ENCODE results near the gene MRTFA.
"Not testable (repeated sequence)": the region's sequence is repeated elsewhere in the genome, so short reads cannot be mapped to it uniquely, and the experiment has no call there.

The MRTFA gene

DNA sequence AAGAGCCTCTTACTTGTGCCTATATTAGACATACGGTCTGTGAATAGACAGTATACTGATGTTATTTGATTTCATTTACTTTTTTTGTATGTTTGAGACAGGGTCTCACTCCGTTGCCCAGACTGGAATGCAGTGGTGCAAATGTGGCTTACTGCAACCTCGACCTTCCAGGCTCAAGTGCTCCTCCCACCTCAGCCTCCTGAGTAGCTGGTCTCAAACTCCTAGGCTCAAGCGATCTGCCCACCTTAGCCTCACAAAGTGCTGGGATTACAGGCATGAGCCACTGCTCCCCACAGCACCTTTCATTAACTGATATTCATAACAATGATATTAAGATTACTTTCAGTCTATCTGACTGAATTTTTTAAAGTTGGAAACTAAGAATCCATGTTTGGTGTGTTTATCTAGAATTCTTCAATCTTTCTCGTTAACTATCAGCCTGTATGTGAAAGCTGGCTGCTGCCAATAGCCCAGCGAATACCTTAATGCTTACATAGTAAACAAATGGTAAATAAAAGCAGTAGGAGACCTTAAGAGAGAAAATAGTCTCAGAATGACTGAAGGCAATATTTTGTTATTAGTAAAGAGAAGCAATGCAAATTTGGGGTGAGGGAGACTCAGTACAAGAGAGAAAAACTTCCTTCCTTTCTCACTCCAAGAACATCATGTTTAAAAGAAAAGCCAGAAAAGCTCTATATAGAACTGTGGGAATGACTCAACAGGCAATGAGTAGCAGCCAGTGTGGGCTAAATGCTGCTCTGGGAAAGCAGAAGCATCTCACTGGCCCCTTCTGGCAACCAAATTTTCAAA lies 101.9 kb downstream of the MRTFA start:
- Histone ChIP-seq H3K27me3 (ENCODE audit: control insufficient read depth, insufficient read depth, low read length) (no peaks in the 10 kb centered on the region), H3K4me1 (ENCODE audit: control insufficient read depth, insufficient read depth, low read length) (peaks cover 3% of the 10 kb centered on the region), H3K9ac (ENCODE audit: low read length) (no peak overlapping the region), H3K36me3 (ENCODE audit: control insufficient read depth, insufficient read depth, low read length) (no peaks in the 10 kb centered on the region), H3K9me3 (ENCODE audit: control insufficient read depth, low read length) (no peaks in the 10 kb centered on the region), H3K4me3 (ENCODE audit: low read length) (no peak overlapping the region)

- Histone ChIP-seq H3K9ac (ENCODE audit: low read length) (no peak overlapping the region), H3K4me1 (ENCODE audit: control insufficient read depth, insufficient read depth, low read length) (peaks cover 3% of the 10 kb centered on the region)
Observed at GRCh38 chr22:40533712-40534378, 102.7 kb downstream of the MRTFA start.

GRCh38 chr22:40531951-40532900 lies 104.3 kb downstream of the MRTFA start:
- no peak overlapping the region for H3K9ac ChIP-seq (ENCODE audit: low read length)
- no peaks in the 10 kb centered on the region for H3K36me3 ChIP-seq (ENCODE audit: control insufficient read depth, insufficient read depth, low read length)
- peaks cover 3% of the 10 kb centered on the region for H3K4me1 ChIP-seq (ENCODE audit: control insufficient read depth, insufficient read depth, low read length)
- no peak overlapping the region for H3K4me3 ChIP-seq (ENCODE audit: low read length)
- H3K9me3 ChIP-seq (ENCODE audit: control insufficient read depth, low read length), result no peaks in the 10 kb centered on the region
- H3K27me3 ChIP-seq (ENCODE audit: control insufficient read depth, insufficient read depth, low read length), result no peaks in the 10 kb centered on the region

More at GRCh38 chr22:40533712-40534378, 102.7 kb downstream of the MRTFA start:
- H3K36me3 ChIP-seq (ENCODE audit: control insufficient read depth, insufficient read depth, low read length), result no peaks in the 10 kb centered on the region
- H3K27me3 ChIP-seq (ENCODE audit: control insufficient read depth, insufficient read depth, low read length), result no peaks in the 10 kb centered on the region
- H3K9me3 ChIP-seq (ENCODE audit: control insufficient read depth, low read length), result no peaks in the 10 kb centered on the region
- no peak overlapping the region for H3K4me3 ChIP-seq (ENCODE audit: low read length)

DNA sequence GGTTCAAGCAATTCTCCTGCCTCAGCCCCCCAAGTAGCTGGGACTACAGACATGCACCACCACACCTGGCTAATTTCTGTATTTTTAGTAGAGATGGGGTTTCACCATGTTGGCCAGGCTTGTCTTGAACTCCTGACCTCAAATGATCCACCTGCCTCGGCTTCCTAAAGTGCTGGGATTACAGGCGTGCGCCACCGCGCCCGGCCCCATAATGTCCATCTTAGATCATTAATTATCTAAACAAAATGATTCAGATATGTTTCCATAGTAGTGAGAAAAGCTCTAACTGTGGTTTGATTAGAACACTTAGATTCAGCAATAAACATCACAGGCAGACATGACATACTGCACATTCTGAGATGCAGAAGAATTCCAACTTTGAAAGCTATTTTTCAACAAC lies 106.1 kb downstream of the MRTFA start:
- H3K36me3 ChIP-seq (ENCODE audit: control insufficient read depth, insufficient read depth, low read length); H3K9ac ChIP-seq (ENCODE audit: low read length); H3K4me1 ChIP-seq (ENCODE audit: control insufficient read depth, insufficient read depth, low read length); H3K9me3 ChIP-seq (ENCODE audit: control insufficient read depth, low read length); H3K4me3 ChIP-seq (ENCODE audit: low read length); H3K27me3 ChIP-seq (ENCODE audit: control insufficient read depth, insufficient read depth, low read length): not testable (repeated sequence)

DNA sequence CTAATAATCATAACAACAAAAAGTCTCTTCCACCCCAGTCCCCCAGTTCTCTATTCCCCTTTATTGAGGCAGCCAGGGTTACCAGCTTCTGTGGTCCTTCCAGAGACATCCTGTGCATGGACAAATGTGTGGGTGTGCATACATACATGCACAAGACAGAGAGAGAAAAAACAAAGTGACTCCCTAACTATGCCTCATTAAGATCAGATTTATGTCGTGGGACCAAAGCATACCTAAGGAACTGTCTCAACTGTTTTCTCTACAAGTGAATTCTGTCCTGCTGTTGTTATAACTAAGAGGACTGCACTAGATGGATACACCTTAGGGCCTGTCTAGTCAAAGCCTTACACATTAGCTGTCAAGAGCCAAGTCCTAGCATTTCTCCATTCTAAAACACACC lies 106.7 kb downstream of the MRTFA start:
- no peaks in the 10 kb centered on the region for H3K4me1 ChIP-seq (ENCODE audit: control insufficient read depth, insufficient read depth, low read length)
- H3K4me3 ChIP-seq (ENCODE audit: low read length), result no peak overlapping the region
- H3K36me3 ChIP-seq (ENCODE audit: control insufficient read depth, insufficient read depth, low read length), result no peaks in the 10 kb centered on the region
- no peak overlapping the region for H3K9ac ChIP-seq (ENCODE audit: low read length)
- no peaks in the 10 kb centered on the region for H3K27me3 ChIP-seq (ENCODE audit: control insufficient read depth, insufficient read depth, low read length)
- H3K9me3 ChIP-seq (ENCODE audit: control insufficient read depth, low read length), result no peaks in the 10 kb centered on the region

- H3K36me3 ChIP-seq (ENCODE audit: control insufficient read depth, insufficient read depth, low read length), result no peaks in the 10 kb centered on the region
Observed at GRCh38 chr22:40526960-40527359, 109.6 kb downstream of the MRTFA start.

GRCh38 chr22:40525250-40525884 lies 111.2 kb downstream of the MRTFA start:
- Histone ChIP-seq H3K4me1 (ENCODE audit: control insufficient read depth, insufficient read depth, low read length) (no peaks in the 10 kb centered on the region), H3K9me3 (ENCODE audit: control insufficient read depth, low read length) (no peaks in the 10 kb centered on the region), H3K27me3 (ENCODE audit: control insufficient read depth, insufficient read depth, low read length) (no peaks in the 10 kb centered on the region), H3K36me3 (ENCODE audit: control insufficient read depth, insufficient read depth, low read length) (no peaks in the 10 kb centered on the region), H3K4me3 (ENCODE audit: low read length) (no peak overlapping the region), H3K9ac (ENCODE audit: low read length) (no peak overlapping the region)

More at GRCh38 chr22:40526960-40527359, 109.6 kb downstream of the MRTFA start:
- H3K9me3 ChIP-seq (ENCODE audit: control insufficient read depth, low read length), result no peaks in the 10 kb centered on the region
- H3K4me1 ChIP-seq (ENCODE audit: control insufficient read depth, insufficient read depth, low read length), result no peaks in the 10 kb centered on the region
- no peaks in the 10 kb centered on the region for H3K27me3 ChIP-seq (ENCODE audit: control insufficient read depth, insufficient read depth, low read length)
- no peak overlapping the region for H3K9ac ChIP-seq (ENCODE audit: low read length)
- H3K4me3 ChIP-seq (ENCODE audit: low read length), result no peak overlapping the region

DNA sequence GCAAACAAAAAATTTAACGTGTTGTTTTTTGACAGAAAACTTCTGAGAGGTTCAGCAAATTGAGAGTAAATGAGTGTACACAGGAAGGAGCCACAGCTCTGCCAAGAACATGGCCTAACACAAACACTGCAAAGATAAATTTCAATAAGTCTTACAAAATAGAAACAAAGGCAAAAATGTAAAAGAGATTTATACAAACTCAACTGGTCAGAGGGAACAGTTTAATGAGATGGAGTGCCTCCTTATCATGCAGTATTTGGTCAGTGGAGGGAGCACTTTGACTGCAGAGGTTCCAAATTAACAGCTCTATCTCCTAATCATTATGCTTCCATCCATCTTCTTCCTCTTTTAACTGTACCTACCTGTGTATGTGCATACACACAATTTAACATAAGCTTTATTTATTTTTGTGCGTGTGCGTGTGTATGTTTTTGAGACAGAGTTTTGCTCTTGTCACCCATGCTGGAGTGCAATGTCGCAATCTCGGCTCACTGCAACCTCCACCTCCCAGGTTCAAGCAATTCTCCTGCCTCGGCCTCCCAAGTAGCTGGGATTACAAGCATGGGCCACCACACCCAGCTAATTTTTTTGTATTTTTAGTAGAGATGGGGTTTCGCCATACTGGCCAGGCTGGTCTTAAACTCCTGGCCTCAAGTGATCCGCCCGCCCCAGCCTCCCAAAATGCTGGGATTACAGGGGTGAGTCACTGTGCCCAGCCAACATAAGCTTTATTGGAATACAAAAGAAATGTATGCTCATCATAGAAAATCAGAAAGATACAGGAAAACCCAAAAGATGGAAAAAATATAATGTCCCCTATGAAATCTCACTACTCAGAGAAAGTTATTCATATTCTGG lies 111.9 kb downstream of the MRTFA start:
- H3K9me3 ChIP-seq (ENCODE audit: control insufficient read depth, low read length), result no peaks in the 10 kb centered on the region
- no peaks in the 10 kb centered on the region for H3K4me1 ChIP-seq (ENCODE audit: control insufficient read depth, insufficient read depth, low read length)
- no peaks in the 10 kb centered on the region for H3K36me3 ChIP-seq (ENCODE audit: control insufficient read depth, insufficient read depth, low read length)
- no peaks in the 10 kb centered on the region for H3K27me3 ChIP-seq (ENCODE audit: control insufficient read depth, insufficient read depth, low read length)
- no peak overlapping the region for H3K4me3 ChIP-seq (ENCODE audit: low read length)
- H3K9ac ChIP-seq (ENCODE audit: low read length), result no peak overlapping the region

- H3K36me3 ChIP-seq (ENCODE audit: control insufficient read depth, insufficient read depth, low read length), result no peaks in the 10 kb centered on the region
- no peaks in the 10 kb centered on the region for H3K9me3 ChIP-seq (ENCODE audit: control insufficient read depth, low read length)
- no peak overlapping the region for H3K4me3 ChIP-seq (ENCODE audit: low read length)
- peaks cover 7% of the 10 kb centered on the region for H3K4me1 ChIP-seq (ENCODE audit: control insufficient read depth, insufficient read depth, low read length)
- H3K9ac ChIP-seq (ENCODE audit: low read length), result no peak overlapping the region
- H3K27me3 ChIP-seq (ENCODE audit: control insufficient read depth, insufficient read depth, low read length), result no peaks in the 10 kb centered on the region
Observed at GRCh38 chr22:40522141-40522540, 114.4 kb downstream of the MRTFA start.

DNA sequence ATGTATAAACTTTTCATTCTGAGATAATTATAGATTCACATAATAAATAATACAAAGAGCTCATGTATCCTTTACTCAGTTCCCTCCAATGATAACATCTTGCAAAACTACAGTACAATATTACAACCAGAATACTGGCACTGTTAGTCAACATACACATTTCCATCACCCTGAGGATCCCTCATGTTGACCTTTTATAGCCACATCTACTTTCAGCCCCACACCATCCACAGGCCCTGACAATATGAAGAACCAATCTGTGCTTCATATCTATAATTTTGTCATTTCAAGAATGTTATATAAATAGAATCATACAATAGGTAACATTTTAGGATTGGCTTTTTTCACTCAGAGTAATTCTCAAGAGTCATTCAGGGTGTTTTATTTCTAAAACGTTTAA lies 115.5 kb downstream of the MRTFA start:
- Histone ChIP-seq H3K9me3 (ENCODE audit: control insufficient read depth, low read length) (no peaks in the 10 kb centered on the region), H3K36me3 (ENCODE audit: control insufficient read depth, insufficient read depth, low read length) (no peaks in the 10 kb centered on the region), H3K27me3 (ENCODE audit: control insufficient read depth, insufficient read depth, low read length) (no peaks in the 10 kb centered on the region), H3K9ac (ENCODE audit: low read length) (no peak overlapping the region), H3K4me3 (ENCODE audit: low read length) (no peak overlapping the region), H3K4me1 (ENCODE audit: control insufficient read depth, insufficient read depth, low read length) (peaks cover 7% of the 10 kb centered on the region)

DNA sequence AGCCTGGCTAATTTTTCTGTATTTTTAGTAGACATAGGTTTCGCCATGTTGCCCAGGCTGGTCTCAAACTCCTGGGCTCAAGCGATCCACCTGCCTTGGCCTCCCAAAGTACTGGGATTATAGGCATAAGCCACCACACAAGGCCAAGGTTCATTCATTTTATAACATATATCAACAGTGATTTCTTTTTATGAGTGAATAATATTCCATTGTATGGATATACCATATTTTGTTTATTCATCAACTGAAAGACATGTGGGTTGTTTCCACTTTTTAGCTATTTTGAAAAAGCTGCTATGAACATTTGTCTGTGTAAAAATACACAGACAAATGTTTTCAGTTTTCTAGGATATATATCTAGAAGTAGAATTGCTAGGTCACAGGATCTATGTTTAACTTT lies 116.0 kb downstream of the MRTFA start:
- Histone ChIP-seq H3K9me3 (ENCODE audit: control insufficient read depth, low read length) (no peaks in the 10 kb centered on the region), H3K27me3 (ENCODE audit: control insufficient read depth, insufficient read depth, low read length) (no peaks in the 10 kb centered on the region), H3K9ac (ENCODE audit: low read length) (no peak overlapping the region), H3K4me3 (ENCODE audit: low read length) (no peak overlapping the region), H3K4me1 (ENCODE audit: control insufficient read depth, insufficient read depth, low read length) (peaks cover 8% of the 10 kb centered on the region), H3K36me3 (ENCODE audit: control insufficient read depth, insufficient read depth, low read length) (no peaks in the 10 kb centered on the region)

Measured in mucosa of stomach (tissue), 1 donor.